GM06990 (cell line): Measurements from ENCODE around the gene ARHGAP29.

Source experiments
- DNase-seq: peaks from one replicate; pipeline ENCODE4 v3.0.0-alpha.2; 2011; ENCODE audit not compliant: insufficient read length; ENCODE audit errors: extremely low read depth
- H3K27me3 ChIP-seq: replicated peaks from 2 replicates; pipeline ENCODE4 v1.6.0; 2011; ENCODE audit warnings: low read length; ENCODE audit not compliant: control insufficient read depth, insufficient read depth
- H3K36me3 ChIP-seq: 2 replicates; pipeline ENCODE4 v1.5.1; 2011; ENCODE audit warnings: low read length; ENCODE audit not compliant: control insufficient read depth, insufficient read depth
- H3K4me3 ChIP-seq: replicated peaks from 2 replicates; pipeline ENCODE4 v1.5.1; 2011; ENCODE audit warnings: low read depth, mild to moderate bottlenecking, control low read depth, low read length
- CTCF ChIP-seq: IDR thresholded peaks from 2 replicates; pipeline ENCODE4 v1.5.1; 2011; ENCODE audit warnings: low read length, control low read depth, mild to moderate bottlenecking, inconsistent platforms; ENCODE audit not compliant: insufficient read depth, poor library complexity, severe bottlenecking

The ARHGAP29 gene, protein sequence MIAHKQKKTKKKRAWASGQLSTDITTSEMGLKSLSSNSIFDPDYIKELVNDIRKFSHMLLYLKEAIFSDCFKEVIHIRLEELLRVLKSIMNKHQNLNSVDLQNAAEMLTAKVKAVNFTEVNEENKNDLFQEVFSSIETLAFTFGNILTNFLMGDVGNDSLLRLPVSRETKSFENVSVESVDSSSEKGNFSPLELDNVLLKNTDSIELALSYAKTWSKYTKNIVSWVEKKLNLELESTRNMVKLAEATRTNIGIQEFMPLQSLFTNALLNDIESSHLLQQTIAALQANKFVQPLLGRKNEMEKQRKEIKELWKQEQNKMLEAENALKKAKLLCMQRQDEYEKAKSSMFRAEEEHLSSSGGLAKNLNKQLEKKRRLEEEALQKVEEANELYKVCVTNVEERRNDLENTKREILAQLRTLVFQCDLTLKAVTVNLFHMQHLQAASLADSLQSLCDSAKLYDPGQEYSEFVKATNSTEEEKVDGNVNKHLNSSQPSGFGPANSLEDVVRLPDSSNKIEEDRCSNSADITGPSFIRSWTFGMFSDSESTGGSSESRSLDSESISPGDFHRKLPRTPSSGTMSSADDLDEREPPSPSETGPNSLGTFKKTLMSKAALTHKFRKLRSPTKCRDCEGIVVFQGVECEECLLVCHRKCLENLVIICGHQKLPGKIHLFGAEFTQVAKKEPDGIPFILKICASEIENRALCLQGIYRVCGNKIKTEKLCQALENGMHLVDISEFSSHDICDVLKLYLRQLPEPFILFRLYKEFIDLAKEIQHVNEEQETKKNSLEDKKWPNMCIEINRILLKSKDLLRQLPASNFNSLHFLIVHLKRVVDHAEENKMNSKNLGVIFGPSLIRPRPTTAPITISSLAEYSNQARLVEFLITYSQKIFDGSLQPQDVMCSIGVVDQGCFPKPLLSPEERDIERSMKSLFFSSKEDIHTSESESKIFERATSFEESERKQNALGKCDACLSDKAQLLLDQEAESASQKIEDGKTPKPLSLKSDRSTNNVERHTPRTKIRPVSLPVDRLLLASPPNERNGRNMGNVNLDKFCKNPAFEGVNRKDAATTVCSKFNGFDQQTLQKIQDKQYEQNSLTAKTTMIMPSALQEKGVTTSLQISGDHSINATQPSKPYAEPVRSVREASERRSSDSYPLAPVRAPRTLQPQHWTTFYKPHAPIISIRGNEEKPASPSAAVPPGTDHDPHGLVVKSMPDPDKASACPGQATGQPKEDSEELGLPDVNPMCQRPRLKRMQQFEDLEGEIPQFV

GRCh38 chr1:94237291-94238226 lies at the start of gene ARHGAP29:
Gene ARHGAP29, minus strand, starts transcription at chr1:94237584. Its CDS starts 5,973 bp downstream, at chr1:94231611.
- DNase-seq = peak; percentile 68
- H3K4me3 ChIP-seq = peak within 1 kb of the TSS; percentile 48
- no peaks in the 10 kb centered on the region for H3K36me3 ChIP-seq
- TF ChIP-seq CTCF = no peak
- peaks cover 3% of the 10 kb centered on the region; the same call in 1 of the 2 replicates for H3K27me3 ChIP-seq

- TF ChIP-seq CTCF = no peak
- no peaks in the 10 kb centered on the region for H3K36me3 ChIP-seq
- no peak overlapping the region for H3K4me3 ChIP-seq
- DNase-seq = no peak
- no peaks in the 10 kb centered on the region; the same call in none of the 2 replicates for H3K27me3 ChIP-seq
Measured at GRCh38 chr1:94286864-94287437, 49.6 kb upstream of the ARHGAP29 start.

DNA sequence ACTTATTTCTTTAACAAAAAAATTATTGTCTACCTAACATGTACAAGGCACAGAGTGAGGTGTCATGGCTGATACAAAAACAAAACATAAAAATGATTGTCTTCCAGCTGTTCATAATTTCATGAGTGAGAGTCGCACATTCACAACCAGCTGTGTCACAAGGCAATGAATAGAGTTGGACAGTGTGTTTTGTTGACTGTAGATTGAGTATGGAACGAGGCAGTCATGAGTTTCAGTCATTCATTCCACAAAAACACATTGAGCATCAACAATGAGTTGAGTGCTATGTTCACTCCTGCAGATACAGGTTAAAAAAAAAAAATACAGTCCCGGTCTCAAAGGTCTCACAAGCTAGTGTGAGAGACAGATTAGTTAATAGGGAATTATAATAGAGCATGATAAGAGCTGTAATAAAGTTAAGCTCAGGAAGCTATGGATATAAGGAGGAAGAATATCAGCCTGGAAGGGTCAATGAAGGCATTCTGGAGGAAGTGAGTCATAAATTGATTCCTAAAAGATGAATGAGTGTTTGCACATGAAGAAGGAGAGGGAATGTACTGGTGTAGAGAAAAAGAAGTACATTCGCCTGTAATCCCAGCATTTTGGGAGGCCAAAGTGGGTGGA lies 47.8 kb upstream of the ARHGAP29 start:
- no peak for TF ChIP-seq CTCF
- Histone ChIP-seq H3K4me3 (no peak overlapping the region), H3K27me3 (no peaks in the 10 kb centered on the region; the same call in none of the 2 replicates), H3K36me3 (no peaks in the 10 kb centered on the region)
- no peak for DNase-seq

GRCh38 chr1:94284476-94284875 lies 47.1 kb upstream of the ARHGAP29 start:
- Histone ChIP-seq H3K27me3 (no peaks in the 10 kb centered on the region; the same call in none of the 2 replicates), H3K36me3 (no peaks in the 10 kb centered on the region), H3K4me3 (no peak overlapping the region)
- no peak for DNase-seq
- TF ChIP-seq CTCF = no peak
